ENCODE measurements around the gene ABCD1.

DNA sequence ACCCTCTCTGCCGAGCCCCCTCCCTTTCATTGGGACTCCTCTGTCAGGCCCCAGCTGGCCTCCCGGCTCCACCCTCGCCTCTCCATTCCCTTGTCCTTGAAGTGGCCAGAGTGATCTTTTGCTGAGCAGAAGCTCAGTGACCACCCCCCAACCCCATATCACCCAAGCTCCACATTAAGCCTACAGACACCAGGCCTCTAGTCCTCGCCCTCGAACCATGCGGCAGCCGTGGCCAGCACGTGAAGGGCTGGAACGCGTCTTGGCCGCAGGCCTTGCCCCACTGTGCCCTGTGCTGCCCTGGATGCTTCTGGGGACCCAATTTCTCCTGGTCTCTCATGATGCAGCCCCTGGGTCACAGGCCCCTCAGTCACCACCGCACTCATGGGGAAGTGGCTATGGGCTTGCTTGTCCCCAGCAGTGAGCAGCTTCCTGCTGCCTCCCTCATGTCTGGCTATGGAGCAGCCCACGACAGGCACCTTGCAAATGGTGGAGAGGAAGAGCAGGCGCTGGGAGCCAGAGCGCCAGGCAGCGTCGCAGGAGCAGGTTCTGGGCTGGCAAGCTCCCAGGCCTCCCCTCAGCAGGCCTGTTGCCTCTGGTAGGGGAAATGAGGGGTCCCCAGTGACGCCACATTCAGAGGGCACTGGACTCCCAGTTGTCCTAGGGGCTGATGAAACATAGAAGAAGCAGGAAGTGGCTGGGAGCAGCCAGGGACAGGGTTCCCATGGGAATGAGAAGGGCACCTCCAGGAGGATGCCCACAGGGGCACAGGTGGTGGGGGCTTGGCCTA lies 55.4 kb downstream of the ABCD1 start:
- TF ChIP-seq, protein P1, sequence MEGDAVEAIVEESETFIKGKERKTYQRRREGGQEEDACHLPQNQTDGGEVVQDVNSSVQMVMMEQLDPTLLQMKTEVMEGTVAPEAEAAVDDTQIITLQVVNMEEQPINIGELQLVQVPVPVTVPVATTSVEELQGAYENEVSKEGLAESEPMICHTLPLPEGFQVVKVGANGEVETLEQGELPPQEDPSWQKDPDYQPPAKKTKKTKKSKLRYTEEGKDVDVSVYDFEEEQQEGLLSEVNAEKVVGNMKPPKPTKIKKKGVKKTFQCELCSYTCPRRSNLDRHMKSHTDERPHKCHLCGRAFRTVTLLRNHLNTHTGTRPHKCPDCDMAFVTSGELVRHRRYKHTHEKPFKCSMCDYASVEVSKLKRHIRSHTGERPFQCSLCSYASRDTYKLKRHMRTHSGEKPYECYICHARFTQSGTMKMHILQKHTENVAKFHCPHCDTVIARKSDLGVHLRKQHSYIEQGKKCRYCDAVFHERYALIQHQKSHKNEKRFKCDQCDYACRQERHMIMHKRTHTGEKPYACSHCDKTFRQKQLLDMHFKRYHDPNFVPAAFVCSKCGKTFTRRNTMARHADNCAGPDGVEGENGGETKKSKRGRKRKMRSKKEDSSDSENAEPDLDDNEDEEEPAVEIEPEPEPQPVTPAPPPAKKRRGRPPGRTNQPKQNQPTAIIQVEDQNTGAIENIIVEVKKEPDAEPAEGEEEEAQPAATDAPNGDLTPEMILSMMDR (IDR thresholded peaks at IDR 0.05; ENCODE audit: insufficient read depth, low read depth, low read length): no peak
- TF ChIP-seq EZH2 (IDR thresholded peaks at IDR 0.05; ENCODE audit: insufficient read depth, low read length): no peak

Measured in astrocyte (in vitro differentiated cells and primary cell).